Loucy (cell line): ENCODE results near the gene TBC1D8.

Source experiments
- H2AFZ ChIP-seq: fragments of 200-600 bp; sonication (generic); 2 replicates; pipeline ENCODE4 v1.6.0; 2016; ENCODE audit warnings: antibody characterized with exemption, mild to moderate bottlenecking, low read length, moderate library complexity
- H3F3A ChIP-seq: fragments of 200-600 bp; 2 replicates; pipeline ENCODE4 v1.6.0; 2016; ENCODE audit warnings: antibody characterized with exemption, low read depth, mild to moderate bottlenecking
- H3K27me3 ChIP-seq: fragments of 200-600 bp; sonication (generic); 2 replicates; pipeline ENCODE4 v1.6.1; 2014; ENCODE audit warnings: low read length, mild to moderate bottlenecking; ENCODE audit not compliant: insufficient read depth, poor library complexity, severe bottlenecking
- H3K36me3 ChIP-seq: fragments of 200-600 bp; sonication (generic); 2 replicates; pipeline ENCODE4 v1.6.1; 2016; ENCODE audit warnings: low read length; ENCODE audit not compliant: insufficient read depth
- H3K4me1 ChIP-seq: fragments of 200-600 bp; sonication (generic); 2 replicates; pipeline ENCODE4 v1.5.1; 2014; ENCODE audit warnings: low read length, mild to moderate bottlenecking; ENCODE audit not compliant: insufficient read depth, poor library complexity, severe bottlenecking
- H3K4me2 ChIP-seq: fragments of 200-600 bp; sonication (generic); 2 replicates; pipeline ENCODE4 v1.6.0; 2014; ENCODE audit warnings: antibody characterized with exemption, low read length, low read depth, mild to moderate bottlenecking; ENCODE audit not compliant: poor library complexity, severe bottlenecking
- H3K4me3 ChIP-seq: fragments of 200-600 bp; sonication (generic); 2 replicates; pipeline ENCODE4 v1.5.1; 2014; ENCODE audit warnings: low read length, mild to moderate bottlenecking, mixed read lengths; ENCODE audit not compliant: poor library complexity, severe bottlenecking
- H3K79me2 ChIP-seq: fragments of 200-600 bp; sonication (generic); 2 replicates; pipeline ENCODE4 v1.6.1; 2014; ENCODE audit warnings: low read length; ENCODE audit not compliant: insufficient read depth
- H3K9ac ChIP-seq: fragments of 200-600 bp; sonication (generic); 2 replicates; pipeline ENCODE4 v1.6.0; 2014; ENCODE audit warnings: mild to moderate bottlenecking, low read depth, low read length, moderate library complexity; ENCODE audit not compliant: poor library complexity, severe bottlenecking
- H3K9me2 ChIP-seq: fragments of 200-600 bp; sonication (generic); replicated peaks from 2 replicates; pipeline ENCODE4 v1.6.1; 2016; ENCODE audit warnings: low read depth, low read length, mixed read lengths
- H3K9me3 ChIP-seq: fragments of 200-600 bp; sonication (generic); 2 replicates; pipeline ENCODE4 v1.6.1; 2014; ENCODE audit warnings: mild to moderate bottlenecking, antibody characterized with exemption, low read length, low read depth; ENCODE audit not compliant: insufficient read depth
- H4K20me1 ChIP-seq: fragments of 200-600 bp; sonication (generic); 2 replicates; pipeline ENCODE4 v1.6.0; 2014; ENCODE audit warnings: antibody characterized with exemption, low read length, mild to moderate bottlenecking; ENCODE audit not compliant: insufficient read depth, poor library complexity, severe bottlenecking
- EZH2phosphoT487 ChIP-seq: fragments of 200-600 bp; IDR thresholded peaks from 2 replicates; pipeline ENCODE4 v1.6.1; 2018; ENCODE audit warnings: antibody characterized with exemption, mild to moderate bottlenecking, moderate library complexity, borderline replicate concordance
- TF ChIP-seq, protein P1 (sequence below): fragments of 200-600 bp; sonication (generic); conservative IDR thresholded peaks from 2 replicates; pipeline ENCODE4 v1.5.1; 2014; ENCODE audit warnings: mild to moderate bottlenecking, antibody characterized with exemption, low read length

Gene TBC1D8

DNA sequence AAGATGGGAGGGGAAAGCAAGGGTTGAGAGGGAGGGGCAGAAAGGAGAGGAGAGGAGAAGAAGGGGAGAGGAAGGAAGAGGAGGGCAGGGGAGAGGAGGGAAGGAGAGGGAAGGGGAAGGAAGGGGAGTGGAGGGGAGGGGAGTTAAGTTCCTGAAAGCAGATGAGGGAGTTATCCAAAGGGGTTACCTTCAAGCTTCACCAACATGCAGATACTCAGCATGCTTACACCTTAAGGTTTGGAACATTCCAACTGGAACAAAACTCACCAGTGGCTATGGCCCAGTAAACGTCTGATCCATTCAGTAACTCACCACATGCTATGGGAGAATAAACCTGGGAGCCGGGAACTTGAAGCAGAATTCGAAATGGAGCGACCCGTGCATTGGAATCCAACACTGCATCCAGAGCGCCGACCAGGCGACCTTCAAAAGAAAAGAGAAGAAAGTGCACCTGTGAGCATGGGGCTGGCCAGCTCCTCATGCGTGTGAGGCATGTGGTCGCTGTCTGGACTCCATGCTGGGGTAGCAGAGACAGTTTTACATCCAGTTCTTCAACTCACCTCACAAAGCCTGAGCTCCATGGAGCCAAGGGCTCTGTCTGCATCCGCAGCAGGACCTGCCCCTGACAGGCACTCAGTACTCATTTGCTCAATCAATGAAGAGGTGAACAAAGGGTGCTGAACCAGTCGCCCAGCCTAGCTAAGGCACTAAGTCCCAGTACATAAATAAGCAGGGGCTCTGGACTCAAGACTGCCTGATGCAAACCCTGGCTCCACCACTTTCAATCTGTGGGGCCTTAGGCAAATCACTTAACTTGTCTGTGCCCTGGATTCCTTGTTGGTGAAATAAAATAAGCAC lies 61.0 kb downstream of the TBC1D8 start:
- H3K36me3 ChIP-seq: no peaks in the 10 kb centered on the region
- H3K4me3 ChIP-seq: no peak overlapping the region
- H3K4me2 ChIP-seq: no peak overlapping the region
- no peaks in the 10 kb centered on the region for H3K9me3 ChIP-seq
- no peak overlapping the region for H2AFZ ChIP-seq
- no peaks in the 10 kb centered on the region for H3K9me2 ChIP-seq
- H4K20me1 ChIP-seq: no peaks in the 10 kb centered on the region
- no peaks in the 10 kb centered on the region for H3K27me3 ChIP-seq
- H3K9ac ChIP-seq: no peak overlapping the region
- no peaks in the 10 kb centered on the region for H3K4me1 ChIP-seq
- H3K79me2 ChIP-seq: no peaks in the 10 kb centered on the region
- TF ChIP-seq, protein P1, sequence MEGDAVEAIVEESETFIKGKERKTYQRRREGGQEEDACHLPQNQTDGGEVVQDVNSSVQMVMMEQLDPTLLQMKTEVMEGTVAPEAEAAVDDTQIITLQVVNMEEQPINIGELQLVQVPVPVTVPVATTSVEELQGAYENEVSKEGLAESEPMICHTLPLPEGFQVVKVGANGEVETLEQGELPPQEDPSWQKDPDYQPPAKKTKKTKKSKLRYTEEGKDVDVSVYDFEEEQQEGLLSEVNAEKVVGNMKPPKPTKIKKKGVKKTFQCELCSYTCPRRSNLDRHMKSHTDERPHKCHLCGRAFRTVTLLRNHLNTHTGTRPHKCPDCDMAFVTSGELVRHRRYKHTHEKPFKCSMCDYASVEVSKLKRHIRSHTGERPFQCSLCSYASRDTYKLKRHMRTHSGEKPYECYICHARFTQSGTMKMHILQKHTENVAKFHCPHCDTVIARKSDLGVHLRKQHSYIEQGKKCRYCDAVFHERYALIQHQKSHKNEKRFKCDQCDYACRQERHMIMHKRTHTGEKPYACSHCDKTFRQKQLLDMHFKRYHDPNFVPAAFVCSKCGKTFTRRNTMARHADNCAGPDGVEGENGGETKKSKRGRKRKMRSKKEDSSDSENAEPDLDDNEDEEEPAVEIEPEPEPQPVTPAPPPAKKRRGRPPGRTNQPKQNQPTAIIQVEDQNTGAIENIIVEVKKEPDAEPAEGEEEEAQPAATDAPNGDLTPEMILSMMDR: no peak
- no peak for TF ChIP-seq EZH2phosphoT487
- H3F3A ChIP-seq: no peaks in the 10 kb centered on the region

DNA sequence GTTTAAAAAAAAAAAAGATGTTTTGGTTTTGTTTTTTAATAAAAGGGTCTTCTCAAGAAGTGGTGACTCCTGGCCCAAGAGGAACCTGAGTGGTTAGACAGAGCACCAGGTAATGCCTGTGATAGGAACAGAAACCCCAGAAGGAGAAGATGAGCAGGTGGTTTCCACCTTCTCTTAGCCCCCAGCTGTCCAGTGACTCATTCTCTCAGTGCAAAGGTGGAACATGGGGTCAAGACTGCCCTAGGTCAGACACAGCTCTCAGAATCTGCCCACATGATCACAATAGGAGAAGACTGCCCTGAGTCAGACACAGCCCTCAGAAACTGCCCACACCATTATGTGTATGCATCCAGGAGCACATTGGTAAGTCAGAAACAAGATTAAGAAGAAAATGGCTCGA lies 61.8 kb downstream of the TBC1D8 start:
- Histone ChIP-seq H3K9me2 (no peaks in the 10 kb centered on the region), H3K4me3 (no peak overlapping the region), H3K4me2 (no peak overlapping the region), H3K36me3 (no peaks in the 10 kb centered on the region), H3K27me3 (no peaks in the 10 kb centered on the region), H2AFZ (no peak overlapping the region), H3K4me1 (no peaks in the 10 kb centered on the region), H3K79me2 (no peaks in the 10 kb centered on the region), H3K9ac (no peak overlapping the region), H4K20me1 (no peaks in the 10 kb centered on the region), H3K9me3 (no peaks in the 10 kb centered on the region), H3F3A (no peaks in the 10 kb centered on the region)
- TF ChIP-seq, protein P1: no peak
- TF ChIP-seq EZH2phosphoT487: no peak

- Histone ChIP-seq H3K4me1 (no peaks in the 10 kb centered on the region), H2AFZ (no peak overlapping the region), H3K4me3 (no peak overlapping the region), H3K27me3 (no peaks in the 10 kb centered on the region), H3K9me3 (no peaks in the 10 kb centered on the region), H3K79me2 (no peaks in the 10 kb centered on the region), H3K9ac (no peak overlapping the region), H3K9me2 (no peaks in the 10 kb centered on the region), H3K36me3 (no peaks in the 10 kb centered on the region), H3K4me2 (no peak overlapping the region), H4K20me1 (no peaks in the 10 kb centered on the region), H3F3A (no peaks in the 10 kb centered on the region)
- TF ChIP-seq EZH2phosphoT487: no peak
- TF ChIP-seq, protein P1: no peak
These were observed 63.5 kb downstream of the TBC1D8 start for GRCh38 chr2:101087638-101088037.
